GM10266 (cell line): ENCODE results near the gene PTGFRN.

Source experiments
- DNase-seq: peaks from one replicate; pipeline ENCODE4 v3.0.0; 2012; ENCODE audit errors: extremely low spot score
- TF ChIP-seq, protein P1 (sequence below): IDR thresholded peaks from 2 replicates; pipeline ENCODE4 v1.5.1; 2012; ENCODE audit warnings: mild to moderate bottlenecking, low read depth; ENCODE audit not compliant: control insufficient read depth, insufficient read depth; ENCODE audit errors: missing control alignments

PTGFRN gene

DNA sequence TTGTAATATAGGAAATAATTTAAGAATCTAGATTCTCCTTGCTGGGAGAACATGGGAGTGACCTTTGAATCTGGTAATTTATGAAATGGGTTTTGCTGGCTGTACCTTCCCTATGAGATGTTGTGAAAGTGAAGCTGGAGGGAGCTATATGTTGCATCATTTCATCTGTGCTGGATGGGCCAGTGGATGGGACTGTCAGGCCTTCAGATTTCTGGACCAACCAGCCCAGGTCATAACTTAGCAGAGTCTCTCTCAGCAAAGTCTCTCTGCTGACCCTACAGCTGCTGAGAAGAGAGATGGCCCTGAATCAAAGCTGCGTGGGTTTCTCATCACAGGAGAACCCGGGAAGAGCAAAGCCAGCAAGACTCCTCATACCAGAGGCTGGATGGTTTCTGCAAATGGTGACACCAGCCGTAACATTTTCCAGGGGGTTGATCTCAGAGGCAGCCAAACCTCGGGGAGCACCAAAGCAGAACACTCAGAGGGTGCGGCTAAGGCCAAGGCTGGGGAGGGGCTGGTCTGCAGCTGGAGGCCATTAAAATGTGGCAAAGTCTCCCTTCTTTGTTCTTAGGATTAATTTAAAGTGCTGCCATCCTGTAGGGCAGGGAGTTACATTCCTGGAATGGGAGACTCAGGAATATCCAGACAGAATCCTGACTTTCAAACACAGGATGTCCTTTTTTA lies 18.2 kb upstream of the PTGFRN start:
- DNase-seq = no peak
- TF ChIP-seq, protein P1, sequence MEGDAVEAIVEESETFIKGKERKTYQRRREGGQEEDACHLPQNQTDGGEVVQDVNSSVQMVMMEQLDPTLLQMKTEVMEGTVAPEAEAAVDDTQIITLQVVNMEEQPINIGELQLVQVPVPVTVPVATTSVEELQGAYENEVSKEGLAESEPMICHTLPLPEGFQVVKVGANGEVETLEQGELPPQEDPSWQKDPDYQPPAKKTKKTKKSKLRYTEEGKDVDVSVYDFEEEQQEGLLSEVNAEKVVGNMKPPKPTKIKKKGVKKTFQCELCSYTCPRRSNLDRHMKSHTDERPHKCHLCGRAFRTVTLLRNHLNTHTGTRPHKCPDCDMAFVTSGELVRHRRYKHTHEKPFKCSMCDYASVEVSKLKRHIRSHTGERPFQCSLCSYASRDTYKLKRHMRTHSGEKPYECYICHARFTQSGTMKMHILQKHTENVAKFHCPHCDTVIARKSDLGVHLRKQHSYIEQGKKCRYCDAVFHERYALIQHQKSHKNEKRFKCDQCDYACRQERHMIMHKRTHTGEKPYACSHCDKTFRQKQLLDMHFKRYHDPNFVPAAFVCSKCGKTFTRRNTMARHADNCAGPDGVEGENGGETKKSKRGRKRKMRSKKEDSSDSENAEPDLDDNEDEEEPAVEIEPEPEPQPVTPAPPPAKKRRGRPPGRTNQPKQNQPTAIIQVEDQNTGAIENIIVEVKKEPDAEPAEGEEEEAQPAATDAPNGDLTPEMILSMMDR = no peak

DNA sequence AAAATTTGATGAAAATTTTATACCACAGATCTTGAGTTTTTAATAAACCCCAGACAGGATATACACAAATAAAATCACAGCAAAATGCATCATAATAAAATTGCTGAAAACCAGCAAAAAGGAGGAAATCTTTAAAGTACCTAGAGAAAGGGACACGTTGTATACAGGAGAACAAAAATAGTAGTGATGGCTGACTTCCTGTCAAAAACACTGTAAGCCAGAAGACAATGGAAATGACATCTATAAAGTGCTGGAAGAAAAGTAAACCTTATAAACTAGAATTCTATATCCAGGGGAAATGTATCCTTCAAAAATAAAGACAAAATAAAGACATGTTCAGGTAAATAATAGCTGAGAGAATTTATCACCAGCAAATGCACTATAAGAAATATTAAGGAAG lies 14.6 kb upstream of the PTGFRN start:
- no peak for DNase-seq
- TF ChIP-seq, protein P1 = no peak

DNA sequence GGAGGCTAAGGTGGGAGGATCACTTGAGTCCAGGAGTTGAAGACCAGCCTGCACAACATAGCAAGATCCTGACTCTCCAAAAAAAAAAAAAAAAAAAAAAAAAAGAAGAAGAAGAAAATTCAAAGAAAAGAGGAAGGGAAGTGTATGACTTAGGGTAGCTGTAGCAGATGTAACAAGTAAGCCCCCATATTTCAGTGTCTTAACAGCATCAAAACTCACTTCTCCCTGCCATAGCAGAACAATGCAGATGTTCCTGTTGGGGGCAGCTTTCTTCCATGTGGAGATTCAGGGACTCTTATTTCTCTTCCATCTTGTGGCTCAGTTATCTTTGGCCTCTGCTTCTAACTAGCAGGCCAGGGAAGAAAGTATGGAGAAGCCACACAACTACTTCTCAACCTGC lies 10.2 kb upstream of the PTGFRN start:
- TF ChIP-seq, protein P1 = no peak
- no peak for DNase-seq

DNA sequence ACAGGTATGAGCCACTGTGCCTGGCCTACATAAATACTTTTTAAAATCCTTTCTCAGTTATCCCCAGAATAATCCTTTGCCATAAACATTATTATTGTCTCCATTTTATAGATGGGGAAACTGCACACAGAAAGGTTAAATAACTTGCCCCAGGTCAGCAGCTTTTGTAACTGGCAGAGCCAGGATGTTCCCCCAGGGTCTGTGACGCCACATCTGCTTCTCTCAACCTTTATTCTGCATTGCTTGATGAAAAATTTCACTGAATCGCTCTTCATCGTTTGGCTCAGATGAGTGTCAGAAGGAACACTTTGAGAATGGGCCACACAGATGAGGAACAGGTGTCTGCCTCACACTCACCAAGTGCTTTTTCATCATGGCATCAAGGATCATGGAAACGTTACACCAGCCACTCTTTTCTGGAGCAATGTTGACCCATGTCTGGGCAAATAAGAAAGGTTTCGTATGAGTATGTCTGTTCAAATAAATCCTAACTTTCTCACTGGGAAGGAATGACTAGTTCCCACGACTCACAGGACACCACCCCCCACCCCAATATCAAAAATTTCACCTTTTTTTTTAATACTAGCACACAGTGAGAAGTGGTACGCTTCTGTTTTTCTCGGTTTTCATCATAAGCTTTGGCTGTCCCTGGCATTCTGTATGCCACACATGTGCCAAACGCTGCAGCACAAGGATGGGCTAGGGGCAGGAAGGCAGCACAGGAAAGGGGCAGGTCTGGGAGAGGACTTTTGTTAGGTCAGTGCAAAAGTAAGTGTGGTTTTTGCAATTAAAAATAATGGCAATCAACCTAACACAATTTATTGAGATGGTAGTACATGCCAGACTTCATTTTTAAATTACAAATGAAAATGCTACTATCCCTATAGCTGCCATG lies 9.0 kb upstream of the PTGFRN start:
- DNase-seq = no peak
- TF ChIP-seq, protein P1 = no peak

DNA sequence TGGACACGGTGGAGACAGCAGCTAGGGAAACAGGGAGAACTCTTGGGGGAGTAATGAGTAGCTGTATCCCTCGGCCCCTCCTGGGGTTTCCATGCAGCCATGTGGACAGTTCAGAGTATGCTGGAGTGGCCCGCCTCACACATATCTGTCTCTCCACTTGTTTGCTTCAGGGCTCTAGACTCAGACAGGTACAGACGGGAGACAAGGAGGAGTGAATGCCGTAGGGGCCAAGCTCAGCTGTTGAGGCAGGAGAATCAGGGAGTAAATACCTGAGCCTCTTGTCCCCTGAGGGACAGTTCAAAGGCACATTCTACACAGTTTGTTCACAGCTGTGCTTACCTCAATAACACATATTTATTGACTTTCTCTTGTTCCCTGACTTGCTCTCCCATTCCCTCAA lies 7.7 kb upstream of the PTGFRN start:
- TF ChIP-seq, protein P1 = no peak

DNA sequence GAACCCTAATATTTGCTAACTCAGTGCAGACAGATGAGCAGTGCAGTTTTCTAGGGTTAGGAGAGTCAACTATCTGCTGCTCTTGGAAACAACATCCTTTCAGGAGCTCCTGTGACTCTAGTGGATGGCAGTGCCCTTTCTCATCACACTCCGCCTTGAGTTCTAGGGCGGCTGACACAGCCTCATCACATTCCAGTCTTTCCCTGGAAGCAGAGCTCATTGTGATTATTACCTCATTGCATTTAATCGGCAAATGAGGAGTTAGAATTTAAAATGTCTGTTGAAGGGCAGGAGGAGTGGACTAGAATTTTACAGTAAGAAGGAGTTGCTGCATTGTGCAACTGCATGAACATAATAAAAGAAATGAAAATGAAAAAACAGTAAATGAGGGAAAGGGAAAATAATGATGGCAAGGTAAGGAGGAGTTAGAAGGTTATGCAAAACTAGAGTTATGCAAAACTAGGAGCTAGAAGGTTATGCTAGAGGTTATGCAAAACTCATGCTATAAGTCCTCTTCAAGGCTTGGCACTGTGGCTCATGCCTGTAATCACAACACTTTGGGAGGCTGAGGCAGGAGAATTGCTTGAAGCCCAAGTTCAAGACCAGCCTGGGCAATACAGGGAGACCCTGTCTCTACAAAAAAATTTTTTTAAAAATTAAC lies 6.9 kb upstream of the PTGFRN start:
- TF ChIP-seq, protein P1 = no peak
- no peak for DNase-seq

More for the DNA sequence above, 7.7 kb upstream of the PTGFRN start:
- DNase-seq = no peak
